ENCODE data around the gene XYLT1.

Gene XYLT1

GRCh38 chr16:17298238-17298637 lies 172.5 kb downstream of the XYLT1 start:
- no CpG with 5 or more reads among the region's 9 CpGs for WGBS (ENCODE audit: extremely low coverage, insufficient coverage, low lambda C conversion rate)
- H3K79me2 ChIP-seq (ENCODE audit: control insufficient read depth, insufficient read depth, low read length), result no peaks in the 10 kb centered on the region
- no peaks in the 10 kb centered on the region for H3K27me3 ChIP-seq (ENCODE audit: insufficient read depth, low read length, poor library complexity)

GRCh38 chr16:17296431-17296830 lies 174.3 kb downstream of the XYLT1 start:
- H3K4me1 ChIP-seq (ENCODE audit: control insufficient read depth, low read depth, low read length), result peaks cover 3% of the 10 kb centered on the region
- no peak overlapping the region for H2AK5ac ChIP-seq (ENCODE audit: low read length)
- no peak overlapping the region for H2BK5ac ChIP-seq (ENCODE audit: low read length)
- H3K27ac ChIP-seq (ENCODE audit: low read depth, low read length), result peak overlapping the region; percentile 13
- no peak overlapping the region for H2BK120ac ChIP-seq (ENCODE audit: low read depth, low read length)
- no peak overlapping the region for H3K56ac ChIP-seq (ENCODE audit: low read length)
- no peaks in the 10 kb centered on the region for H3K36me3 ChIP-seq (ENCODE audit: control insufficient read depth, insufficient read depth, low read length)
- H3K9ac ChIP-seq (ENCODE audit: low read length), result no peak overlapping the region
- no peak overlapping the region for H2BK15ac ChIP-seq (replicated peaks; ENCODE audit: low read depth)
- WGBS (ENCODE audit: extremely low coverage, insufficient coverage, low lambda C conversion rate), result no CpG with 5 or more reads among the region's 7 CpGs
- H4K8ac ChIP-seq (ENCODE audit: low read depth, low read length), result no peak overlapping the region
- H3K27me3 ChIP-seq (ENCODE audit: insufficient read depth, low read length, poor library complexity), result no peaks in the 10 kb centered on the region
- no peak overlapping the region for H3K23ac ChIP-seq (ENCODE audit: low read length)
- DNase-seq, result peak; percentile 91
- H3K4me3 ChIP-seq (ENCODE audit: low read length), result no peak overlapping the region
- peak overlapping the region; percentile 48 for H3K4ac ChIP-seq (ENCODE audit: low read depth, low read length)
- no peak overlapping the region for H4K5ac ChIP-seq (ENCODE audit: low read length)
- no peaks in the 10 kb centered on the region for H3K79me2 ChIP-seq (ENCODE audit: control insufficient read depth, insufficient read depth, low read length)
- peak overlapping the region; percentile 32 for H3K18ac ChIP-seq (ENCODE audit: low read length)
- H3K79me1 ChIP-seq (ENCODE audit: low read length), result peaks cover 5% of the 10 kb centered on the region
- no peak overlapping the region for H3K4me2 ChIP-seq (ENCODE audit: low read length)

More at GRCh38 chr16:17298238-17298637, 172.5 kb downstream of the XYLT1 start:
- no peak overlapping the region for H3K4me3 ChIP-seq (ENCODE audit: low read length)
- no peak overlapping the region for H3K9ac ChIP-seq (ENCODE audit: low read length)
- H2BK120ac ChIP-seq (ENCODE audit: low read depth, low read length), result no peak overlapping the region
- H3K56ac ChIP-seq (ENCODE audit: low read length), result no peak overlapping the region
- no peak overlapping the region for H2AK5ac ChIP-seq (ENCODE audit: low read length)
- no peak overlapping the region for H3K23ac ChIP-seq (ENCODE audit: low read length)
- no peak overlapping the region for H2BK15ac ChIP-seq (replicated peaks; ENCODE audit: low read depth)
- no peak overlapping the region for H3K4ac ChIP-seq (ENCODE audit: low read depth, low read length)
- no peak overlapping the region for H4K5ac ChIP-seq (ENCODE audit: low read length)
- no peak overlapping the region for H3K18ac ChIP-seq (ENCODE audit: low read length)
- no peak overlapping the region for H3K27ac ChIP-seq (ENCODE audit: low read depth, low read length)
- DNase-seq, result no peak
- H4K8ac ChIP-seq (ENCODE audit: low read depth, low read length), result no peak overlapping the region
- H2BK5ac ChIP-seq (ENCODE audit: low read length), result no peak overlapping the region
- H3K79me1 ChIP-seq (ENCODE audit: low read length), result peaks cover 5% of the 10 kb centered on the region
- no peak overlapping the region for H3K4me2 ChIP-seq (ENCODE audit: low read length)
- peaks cover 3% of the 10 kb centered on the region for H3K4me1 ChIP-seq (ENCODE audit: control insufficient read depth, low read depth, low read length)
- no peaks in the 10 kb centered on the region for H3K36me3 ChIP-seq (ENCODE audit: control insufficient read depth, insufficient read depth, low read length)

DNA sequence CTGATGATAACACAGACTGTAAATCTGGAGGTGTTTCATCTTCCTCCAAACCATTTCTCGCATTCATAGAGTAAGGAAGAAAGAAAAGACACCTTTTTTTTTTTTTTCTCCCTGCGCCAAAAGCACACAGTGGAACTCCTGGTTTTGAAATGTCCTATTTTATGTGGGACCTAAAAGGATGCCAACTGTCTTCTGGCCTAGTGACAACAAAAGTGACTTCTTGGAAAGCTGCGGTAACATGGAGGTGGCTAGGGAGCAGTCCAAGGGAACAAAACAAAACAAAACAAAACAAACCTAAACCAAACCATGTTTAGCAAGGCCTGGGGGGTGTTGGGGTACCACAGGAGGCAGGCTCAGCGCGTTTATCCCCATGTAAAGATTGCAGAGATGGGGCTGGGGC lies 174.8 kb downstream of the XYLT1 start:
- H3K23ac ChIP-seq (ENCODE audit: low read length), result no peak overlapping the region
- DNase-seq, result no peak
- H3K4me2 ChIP-seq (ENCODE audit: low read length), result no peak overlapping the region
- no peak overlapping the region for H2BK15ac ChIP-seq (replicated peaks; ENCODE audit: low read depth)
- H3K18ac ChIP-seq (ENCODE audit: low read length), result peak overlapping the region; percentile 32
- no peak overlapping the region for H2AK5ac ChIP-seq (ENCODE audit: low read length)
- H3K9ac ChIP-seq (ENCODE audit: low read length), result no peak overlapping the region
- H4K8ac ChIP-seq (ENCODE audit: low read depth, low read length), result no peak overlapping the region
- H3K56ac ChIP-seq (ENCODE audit: low read length), result no peak overlapping the region
- WGBS (ENCODE audit: extremely low coverage, insufficient coverage, low lambda C conversion rate), result no CpG with 5 or more reads among the region's 5 CpGs
- peaks cover 5% of the 10 kb centered on the region for H3K79me1 ChIP-seq (ENCODE audit: low read length)
- H2BK120ac ChIP-seq (ENCODE audit: low read depth, low read length), result no peak overlapping the region
- H3K36me3 ChIP-seq (ENCODE audit: control insufficient read depth, insufficient read depth, low read length), result no peaks in the 10 kb centered on the region
- H2BK5ac ChIP-seq (ENCODE audit: low read length), result no peak overlapping the region
- peak overlapping the region; percentile 13 for H3K27ac ChIP-seq (ENCODE audit: low read depth, low read length)
- peak overlapping the region; percentile 48 for H3K4ac ChIP-seq (ENCODE audit: low read depth, low read length)
- no peaks in the 10 kb centered on the region for H3K79me2 ChIP-seq (ENCODE audit: control insufficient read depth, insufficient read depth, low read length)
- H4K5ac ChIP-seq (ENCODE audit: low read length), result no peak overlapping the region
- H3K27me3 ChIP-seq (ENCODE audit: insufficient read depth, low read length, poor library complexity), result no peaks in the 10 kb centered on the region
- H3K4me3 ChIP-seq (ENCODE audit: low read length), result no peak overlapping the region
- peaks cover 3% of the 10 kb centered on the region for H3K4me1 ChIP-seq (ENCODE audit: control insufficient read depth, low read depth, low read length)

- no peak for DNase-seq
- no peak overlapping the region for H2BK5ac ChIP-seq (ENCODE audit: low read length)
- H4K8ac ChIP-seq (ENCODE audit: low read depth, low read length), result no peak overlapping the region
Measured at GRCh38 chr16:17294856-17295255, 175.9 kb downstream of the XYLT1 start.

GRCh38 chr16:17293813-17294558 lies 176.8 kb downstream of the XYLT1 start:
- no peak overlapping the region for H2BK5ac ChIP-seq (ENCODE audit: low read length)

More at GRCh38 chr16:17294856-17295255, 175.9 kb downstream of the XYLT1 start:
- no peak overlapping the region for H2BK120ac ChIP-seq (ENCODE audit: low read depth, low read length)
- no peak overlapping the region for H3K4me2 ChIP-seq (ENCODE audit: low read length)
- H2BK15ac ChIP-seq (replicated peaks; ENCODE audit: low read depth), result no peak overlapping the region
- H3K4me1 ChIP-seq (ENCODE audit: control insufficient read depth, low read depth, low read length), result peaks cover 3% of the 10 kb centered on the region
- H3K79me1 ChIP-seq (ENCODE audit: low read length), result peaks cover 5% of the 10 kb centered on the region
- H3K4me3 ChIP-seq (ENCODE audit: low read length), result no peak overlapping the region
- H3K79me2 ChIP-seq (ENCODE audit: control insufficient read depth, insufficient read depth, low read length), result no peaks in the 10 kb centered on the region
- H3K36me3 ChIP-seq (ENCODE audit: control insufficient read depth, insufficient read depth, low read length), result no peaks in the 10 kb centered on the region
- WGBS (ENCODE audit: extremely low coverage, insufficient coverage, low lambda C conversion rate), result no CpG with 5 or more reads among the region's 3 CpGs
- no peak overlapping the region for H3K9ac ChIP-seq (ENCODE audit: low read length)
- H2AK5ac ChIP-seq (ENCODE audit: low read length), result no peak overlapping the region
- no peaks in the 10 kb centered on the region for H3K27me3 ChIP-seq (ENCODE audit: insufficient read depth, low read length, poor library complexity)
- no peak overlapping the region for H3K18ac ChIP-seq (ENCODE audit: low read length)
- no peak overlapping the region for H3K56ac ChIP-seq (ENCODE audit: low read length)
- no peak overlapping the region for H3K4ac ChIP-seq (ENCODE audit: low read depth, low read length)
- H4K5ac ChIP-seq (ENCODE audit: low read length), result no peak overlapping the region
- no peak overlapping the region for H3K23ac ChIP-seq (ENCODE audit: low read length)
- H3K27ac ChIP-seq (ENCODE audit: low read depth, low read length), result no peak overlapping the region

GRCh38 chr16:17291289-17291688 lies 179.5 kb downstream of the XYLT1 start:
- no peak overlapping the region for H2BK15ac ChIP-seq (replicated peaks; ENCODE audit: low read depth)
- DNase-seq, result no peak

More at GRCh38 chr16:17293813-17294558, 176.8 kb downstream of the XYLT1 start:
- Histone ChIP-seq H3K36me3 (ENCODE audit: control insufficient read depth, insufficient read depth, low read length) (no peaks in the 10 kb centered on the region), H4K8ac (ENCODE audit: low read depth, low read length) (no peak overlapping the region), H3K4me2 (ENCODE audit: low read length) (no peak overlapping the region), H2BK120ac (ENCODE audit: low read depth, low read length) (no peak overlapping the region), H3K18ac (ENCODE audit: low read length) (no peak overlapping the region), H3K27ac (ENCODE audit: low read depth, low read length) (no peak overlapping the region), H3K56ac (ENCODE audit: low read length) (no peak overlapping the region), H2BK15ac (replicated peaks; ENCODE audit: low read depth) (no peak overlapping the region), H3K23ac (ENCODE audit: low read length) (no peak overlapping the region), H3K27me3 (ENCODE audit: insufficient read depth, low read length, poor library complexity) (no peaks in the 10 kb centered on the region), H3K79me1 (ENCODE audit: low read length) (peaks cover 5% of the 10 kb centered on the region), H3K4me1 (ENCODE audit: control insufficient read depth, low read depth, low read length) (no peaks in the 10 kb centered on the region), H2AK5ac (ENCODE audit: low read length) (no peak overlapping the region), H3K4me3 (ENCODE audit: low read length) (no peak overlapping the region), H4K5ac (ENCODE audit: low read length) (no peak overlapping the region), H3K9ac (ENCODE audit: low read length) (no peak overlapping the region), H3K79me2 (ENCODE audit: control insufficient read depth, insufficient read depth, low read length) (no peaks in the 10 kb centered on the region), H3K4ac (ENCODE audit: low read depth, low read length) (no peak overlapping the region)
- WGBS (ENCODE audit: extremely low coverage, insufficient coverage, low lambda C conversion rate), result no CpG with 5 or more reads among the region's 9 CpGs
- no peak for DNase-seq

More at GRCh38 chr16:17291289-17291688, 179.5 kb downstream of the XYLT1 start:
- Histone ChIP-seq H3K79me1 (ENCODE audit: low read length) (peaks cover 2% of the 10 kb centered on the region), H4K5ac (ENCODE audit: low read length) (no peak overlapping the region), H3K4me1 (ENCODE audit: control insufficient read depth, low read depth, low read length) (no peaks in the 10 kb centered on the region), H3K4ac (ENCODE audit: low read depth, low read length) (no peak overlapping the region), H3K4me2 (ENCODE audit: low read length) (no peak overlapping the region), H2BK5ac (ENCODE audit: low read length) (no peak overlapping the region), H4K8ac (ENCODE audit: low read depth, low read length) (no peak overlapping the region), H3K23ac (ENCODE audit: low read length) (no peak overlapping the region), H3K9ac (ENCODE audit: low read length) (no peak overlapping the region), H2BK120ac (ENCODE audit: low read depth, low read length) (no peak overlapping the region), H3K36me3 (ENCODE audit: control insufficient read depth, insufficient read depth, low read length) (no peaks in the 10 kb centered on the region), H3K27ac (ENCODE audit: low read depth, low read length) (no peak overlapping the region), H3K27me3 (ENCODE audit: insufficient read depth, low read length, poor library complexity) (no peaks in the 10 kb centered on the region), H3K18ac (ENCODE audit: low read length) (no peak overlapping the region), H2AK5ac (ENCODE audit: low read length) (no peak overlapping the region), H3K56ac (ENCODE audit: low read length) (no peak overlapping the region), H3K79me2 (ENCODE audit: control insufficient read depth, insufficient read depth, low read length) (no peaks in the 10 kb centered on the region), H3K4me3 (ENCODE audit: low read length) (no peak overlapping the region)
- no CpG with 5 or more reads among the region's 2 CpGs for WGBS (ENCODE audit: extremely low coverage, insufficient coverage, low lambda C conversion rate)
